HG03135 (cell line): ENCODE measurements around the gene SPATA13.
"Not testable (repeated sequence)": the region's sequence is repeated elsewhere in the genome, so short reads cannot be mapped to it uniquely, and the experiment has no call there.

Experiments
- ATAC-seq: cut with Tn5 transposase; IDR thresholded peaks from one replicate; pipeline ENCODE4 v1.9.1; 2021; ENCODE audit warnings: mild to moderate bottlenecking, moderate library complexity; ENCODE audit not compliant: unreplicated experiment

SPATA13 gene

GRCh38 chr13:24160458-24161009 lies at the start of gene SPATA13:
Gene SPATA13 (plus strand): TSS chr13:24160720. CDS start chr13:24222930, 62,210 bp downstream.
- peak; percentile 74 for ATAC-seq

DNA sequence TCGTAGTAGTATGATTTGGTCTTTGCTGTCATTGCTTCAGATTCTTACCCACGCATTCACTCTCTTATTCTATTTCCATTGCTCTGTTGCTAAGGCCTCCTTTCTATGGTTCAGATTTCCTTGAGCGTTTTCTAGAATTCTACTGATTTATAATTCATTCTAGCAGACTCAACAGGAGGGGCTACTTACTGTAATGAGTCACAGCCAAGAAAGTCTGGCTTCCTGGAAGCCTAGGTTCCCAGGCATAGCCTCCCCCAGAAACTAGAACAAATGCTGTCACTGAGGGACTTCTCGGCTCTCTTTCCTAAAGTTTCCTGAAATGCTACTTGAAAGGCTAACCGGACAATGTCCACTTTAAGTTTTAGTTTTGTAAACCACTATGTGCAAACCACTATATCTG lies 47.7 kb upstream of the SPATA13 start:
- ATAC-seq: no peak

- no peak for ATAC-seq
These were observed 44.8 kb upstream of the SPATA13 start for GRCh38 chr13:24115671-24116070.

- no peak for ATAC-seq
These were observed 44.4 kb upstream of the SPATA13 start for GRCh38 chr13:24116131-24116530.

DNA sequence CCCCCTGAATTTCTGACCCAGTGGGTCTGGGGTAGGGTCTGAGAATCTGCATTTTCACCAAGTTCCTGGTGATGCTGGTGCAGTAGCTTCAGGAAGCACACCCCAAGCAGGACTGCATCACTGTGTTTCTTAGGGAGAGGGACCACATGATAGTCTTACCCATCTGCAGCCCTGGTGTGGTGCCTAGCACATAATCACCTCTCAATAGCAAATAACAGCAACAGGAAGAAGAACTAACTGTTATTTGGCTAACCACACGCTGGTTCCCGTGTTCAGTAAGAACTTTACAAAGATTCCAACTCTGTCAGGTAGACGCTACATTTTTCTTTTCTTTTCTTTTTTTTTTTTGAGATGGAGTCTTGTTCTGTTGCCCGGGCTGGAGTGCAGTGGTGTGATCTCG lies 41.9 kb upstream of the SPATA13 start:
- no peak for ATAC-seq

DNA sequence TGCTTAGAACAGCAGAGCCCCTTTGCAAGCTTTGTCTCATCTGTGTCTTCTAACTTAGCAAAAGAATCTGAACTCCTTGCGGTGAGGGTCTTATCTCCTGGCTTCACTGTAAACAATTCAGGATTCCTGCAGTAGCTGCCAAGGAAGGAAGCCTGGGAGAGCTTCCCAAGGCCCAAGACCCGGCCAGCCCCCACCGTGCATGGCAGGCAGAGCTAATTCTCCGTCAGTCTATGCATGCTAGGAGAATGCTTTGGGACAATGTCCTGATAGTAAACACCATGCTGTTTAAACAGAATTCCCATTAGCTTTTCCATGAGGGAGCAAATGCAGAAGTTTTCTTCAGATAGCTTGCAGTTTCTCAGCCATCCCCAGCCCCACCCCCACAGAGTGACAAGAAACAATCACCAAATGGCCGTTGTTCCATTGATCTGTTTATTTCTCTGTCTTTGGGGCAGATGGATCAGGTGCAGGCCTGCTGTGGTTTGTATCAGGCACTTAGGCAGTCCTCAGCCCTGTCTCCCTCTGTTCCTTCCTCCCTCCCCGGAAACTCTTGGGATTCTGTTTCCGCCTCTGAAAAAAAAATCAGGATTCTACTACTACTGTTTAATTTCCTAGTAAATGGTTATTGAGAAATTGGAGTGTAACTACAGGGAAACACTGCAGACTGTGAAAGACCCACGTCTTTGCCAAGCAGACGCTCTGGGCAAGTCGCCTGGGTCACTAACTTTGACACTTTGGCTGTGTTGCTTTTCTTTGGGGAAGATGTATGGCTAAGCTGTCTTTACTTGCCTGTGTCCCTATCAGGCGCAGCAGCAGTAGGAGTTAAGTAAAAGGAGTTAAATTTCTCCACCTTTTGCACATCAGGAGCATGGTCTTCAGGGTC lies 40.7 kb upstream of the SPATA13 start:
- no peak for ATAC-seq

GRCh38 chr13:24122045-24122444 lies 38.5 kb upstream of the SPATA13 start:
- ATAC-seq: not testable (repeated sequence)

DNA sequence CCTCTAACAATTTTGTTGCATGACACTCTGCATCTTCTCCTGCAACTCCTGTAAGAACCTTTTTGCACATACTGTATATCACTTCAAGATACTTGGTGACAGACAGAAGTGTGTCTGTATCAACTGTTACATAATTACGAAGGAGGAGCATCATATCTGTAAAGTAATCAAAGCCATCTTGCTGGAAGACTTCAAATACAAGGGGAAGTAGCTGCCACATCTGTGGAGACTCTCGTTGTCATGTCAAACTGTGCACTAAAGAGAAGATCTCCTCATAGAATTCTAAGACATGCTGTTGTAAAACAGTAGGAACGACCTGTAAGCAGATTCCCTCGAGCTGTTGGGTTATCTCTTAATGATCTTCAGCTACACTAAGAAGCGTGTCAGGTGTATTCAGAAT lies 38.0 kb upstream of the SPATA13 start:
- ATAC-seq: no peak

DNA sequence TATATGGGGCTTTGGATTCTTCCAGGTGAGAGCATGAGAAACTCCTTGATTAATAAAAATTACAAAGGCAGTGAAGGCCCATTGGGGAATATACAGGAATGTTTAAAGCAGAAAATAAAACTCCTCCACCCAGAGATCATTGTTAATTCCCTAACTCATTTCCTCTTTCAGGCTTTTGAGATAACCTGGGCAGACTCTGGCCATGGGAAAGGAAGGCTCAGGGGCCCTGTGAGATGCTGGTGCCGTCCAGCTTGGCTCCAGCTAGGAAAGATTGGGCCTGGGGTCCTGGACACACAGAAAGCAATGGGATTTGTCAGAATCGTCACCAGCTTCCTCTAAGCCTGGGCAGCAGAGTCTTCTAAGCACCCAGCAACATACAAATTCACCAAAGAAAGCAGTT lies 36.8 kb upstream of the SPATA13 start:
- no peak for ATAC-seq

DNA sequence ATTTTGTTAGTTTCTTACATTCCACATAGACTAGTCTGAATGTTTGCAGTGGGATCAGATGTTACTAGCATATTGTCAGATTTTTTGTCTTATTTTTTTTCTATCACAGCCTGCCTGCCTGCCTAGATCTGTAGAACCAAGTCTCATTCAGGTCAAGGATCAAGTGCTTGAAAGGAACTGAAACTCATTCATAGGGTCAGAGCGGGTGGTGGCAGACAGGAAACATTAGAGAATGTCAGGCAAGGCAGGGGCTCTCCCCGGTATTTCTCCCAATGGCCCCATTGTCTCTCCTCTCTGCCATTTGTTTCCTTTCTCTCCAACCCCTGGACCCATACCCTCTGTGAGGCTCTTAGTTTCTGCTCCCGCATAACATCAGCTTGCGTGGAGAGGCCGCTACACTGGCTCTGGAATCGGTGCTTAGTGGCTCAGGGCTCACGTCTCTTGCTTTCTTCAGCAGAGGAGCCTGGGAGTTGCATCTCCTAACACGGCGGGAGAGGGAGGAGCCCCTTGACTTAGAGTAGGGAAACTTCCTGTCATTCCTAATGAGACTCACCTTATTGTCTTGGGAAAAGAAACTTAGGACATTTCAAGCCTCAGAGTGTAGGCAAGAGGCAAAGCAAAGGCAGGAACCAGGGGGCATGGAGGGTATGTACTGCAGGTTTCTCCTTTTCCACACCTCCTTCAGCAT lies 35.6 kb upstream of the SPATA13 start:
- ATAC-seq: peak; percentile 94

DNA sequence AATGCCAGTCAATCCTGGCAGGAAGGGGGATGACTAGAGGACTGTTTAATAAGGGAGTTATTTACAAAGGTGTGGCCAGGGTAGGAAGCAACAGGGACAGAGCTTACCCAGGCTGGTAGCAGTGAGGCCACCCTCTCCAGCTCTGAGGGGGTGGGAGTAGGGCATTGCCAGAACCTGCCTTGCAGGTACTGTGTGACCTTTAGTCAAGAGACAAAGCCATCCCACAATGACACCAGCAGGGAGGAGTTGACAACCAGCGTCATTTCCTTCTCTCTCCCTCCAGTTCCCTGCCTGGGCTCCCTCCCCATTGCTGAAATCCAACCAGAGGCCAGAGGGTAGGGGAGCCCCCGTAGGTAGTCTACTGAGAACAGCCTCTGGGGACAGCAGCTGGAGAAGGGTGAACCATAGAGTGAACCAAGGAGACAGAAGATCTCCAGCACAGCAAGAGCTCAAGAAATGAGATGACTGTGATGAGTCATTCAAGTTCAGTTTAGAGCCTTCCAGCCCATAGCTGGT lies 33.3 kb upstream of the SPATA13 start:
- peak; percentile 48 for ATAC-seq

- no peak for ATAC-seq
These were observed 32.4 kb upstream of the SPATA13 start for GRCh38 chr13:24128112-24128511.

DNA sequence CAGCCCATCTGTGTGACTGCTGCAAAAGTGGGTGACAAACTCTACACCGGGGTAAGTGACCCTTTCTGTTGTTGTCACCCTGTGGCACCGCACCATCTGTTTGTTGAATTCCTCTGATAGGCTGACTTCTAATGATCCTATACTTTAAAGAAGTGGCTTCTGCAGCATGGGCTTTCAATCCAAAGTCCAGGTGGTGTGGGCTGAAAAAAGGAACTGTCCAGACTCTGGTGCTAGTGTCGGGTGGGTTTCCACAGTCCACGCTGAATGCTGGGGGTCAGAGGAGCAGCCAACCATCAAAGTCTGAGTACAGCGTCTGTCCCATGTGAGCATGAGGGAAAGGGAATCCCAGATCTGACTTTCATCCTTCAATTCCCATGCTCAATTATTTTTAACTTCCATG lies 31.6 kb upstream of the SPATA13 start:
- no peak for ATAC-seq

DNA sequence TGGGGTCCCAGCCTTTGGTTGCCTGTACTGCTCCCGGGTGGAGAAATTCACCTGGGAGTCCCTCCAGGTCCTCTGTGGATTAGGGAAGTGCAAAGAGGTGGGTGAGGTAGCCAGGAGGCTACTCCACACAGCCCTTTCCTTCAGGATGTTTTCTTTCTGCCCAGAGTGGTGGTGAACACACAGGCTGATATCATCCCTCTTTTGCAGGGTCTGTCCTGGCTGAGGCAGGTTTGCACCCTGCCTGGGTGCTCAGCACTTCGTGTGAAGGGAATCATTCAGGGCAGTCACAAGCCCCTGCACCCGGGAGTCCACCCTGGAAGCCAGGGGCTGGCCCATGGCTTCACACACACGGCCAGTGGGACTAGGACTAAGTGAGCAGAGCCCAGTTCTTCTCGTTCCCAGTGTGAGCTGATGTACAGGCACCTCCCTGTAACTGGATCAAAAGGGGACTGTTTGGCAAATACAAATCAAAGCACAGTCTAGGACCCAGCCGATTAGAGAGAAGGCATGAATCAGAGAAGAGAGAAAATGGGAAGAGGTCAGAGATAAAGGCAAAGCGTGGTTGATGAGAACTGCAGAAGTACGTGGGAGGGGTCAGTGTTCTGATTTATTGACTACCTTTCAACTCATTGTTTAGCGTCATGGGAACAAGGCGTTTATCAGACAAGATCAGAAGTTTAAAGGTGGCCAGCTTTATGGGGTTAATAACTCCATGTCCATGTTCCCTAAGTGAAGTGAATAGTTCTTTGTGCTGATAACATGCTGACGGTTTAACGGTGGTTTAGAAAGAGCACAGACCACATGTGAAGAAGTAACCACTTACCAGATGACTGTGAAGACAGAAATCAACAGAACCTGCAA lies 30.4 kb upstream of the SPATA13 start:
- ATAC-seq: no peak

DNA sequence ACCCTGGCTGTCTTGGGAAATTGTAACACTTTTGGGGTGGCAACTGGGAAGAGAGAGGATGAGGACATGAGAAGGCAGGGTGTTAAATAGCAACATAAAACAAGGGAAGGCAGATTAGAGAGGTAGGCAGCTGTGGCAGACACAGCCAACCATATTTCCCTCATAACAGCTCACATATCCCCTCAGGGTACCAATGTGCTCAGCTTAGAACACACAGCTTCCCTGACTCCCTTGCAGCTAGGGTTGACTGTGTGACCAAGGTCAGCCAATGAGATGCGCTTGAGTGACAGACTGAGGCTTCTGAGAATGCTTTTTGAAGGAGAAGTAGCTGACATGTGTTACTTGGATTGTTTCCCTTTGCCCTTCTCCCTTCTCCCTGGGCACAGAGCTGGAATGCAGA lies 28.8 kb upstream of the SPATA13 start:
- no peak for ATAC-seq

DNA sequence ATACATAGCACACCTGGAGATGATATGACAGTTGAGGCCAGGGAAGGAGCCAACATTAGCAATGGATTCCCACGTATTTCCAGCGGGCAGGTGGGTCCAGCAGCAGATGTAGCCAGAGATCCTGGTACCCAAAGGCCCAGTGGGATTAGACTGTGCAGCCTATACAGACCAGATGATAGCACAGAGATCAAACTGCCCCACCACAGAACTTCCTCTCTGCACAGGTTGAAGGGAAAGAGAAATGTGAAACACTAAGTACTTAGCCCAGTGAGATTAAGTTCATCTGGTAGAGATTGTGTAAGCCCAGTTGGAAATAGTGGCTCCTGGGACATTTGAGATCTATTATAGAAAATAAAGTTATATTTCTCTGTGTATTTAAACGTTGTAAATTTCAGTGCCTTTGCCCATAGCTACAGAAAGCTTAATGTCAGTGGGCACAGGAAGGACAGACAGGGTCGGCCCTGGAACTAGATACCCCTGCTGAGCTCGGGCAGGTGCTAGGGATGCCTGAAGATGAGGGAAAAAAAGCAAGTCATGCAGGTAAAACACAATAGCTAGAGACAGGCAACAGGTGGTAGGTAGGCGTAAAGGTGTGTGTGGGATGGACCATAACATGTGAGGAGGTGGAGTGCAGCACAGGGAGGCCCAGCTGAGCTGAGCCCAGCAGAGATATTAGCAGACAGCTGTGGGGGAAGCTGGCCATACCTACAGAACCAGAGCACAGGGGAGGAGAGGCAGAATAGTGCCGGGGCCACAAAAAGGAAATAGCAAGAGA lies 27.3 kb upstream of the SPATA13 start:
- ATAC-seq: no peak

GRCh38 chr13:24134231-24134630 lies 26.3 kb upstream of the SPATA13 start:
- no peak for ATAC-seq

GRCh38 chr13:24134757-24135156 lies 25.8 kb upstream of the SPATA13 start:
- no peak for ATAC-seq

- ATAC-seq: no peak
These were observed 24.7 kb upstream of the SPATA13 start for GRCh38 chr13:24135674-24136300.

- no peak for ATAC-seq
These were observed 21.6 kb upstream of the SPATA13 start for GRCh38 chr13:24138911-24139310.
